C4-2B (cell line): Measurements from ENCODE around the gene ZNF317.
"Not testable (repeated sequence)": the region's sequence is repeated elsewhere in the genome, so short reads cannot be mapped to it uniquely, and the experiment has no call there.

Source experiments
- H3K27ac ChIP-seq: fragments of 450-650 bp; 2 replicates; pipeline ENCODE4 v1.5.1; 2017
- ZFX ChIP-seq: fragments of 450-650 bp; IDR thresholded peaks from 2 replicates; pipeline ENCODE4 v1.6.1; 2017
- TF ChIP-seq, protein P1 (sequence below): fragments of 450-650 bp; conservative IDR thresholded peaks from 2 replicates; pipeline ENCODE4 v1.5.1; 2017; ENCODE audit warnings: mild to moderate bottlenecking

Gene ZNF317

DNA sequence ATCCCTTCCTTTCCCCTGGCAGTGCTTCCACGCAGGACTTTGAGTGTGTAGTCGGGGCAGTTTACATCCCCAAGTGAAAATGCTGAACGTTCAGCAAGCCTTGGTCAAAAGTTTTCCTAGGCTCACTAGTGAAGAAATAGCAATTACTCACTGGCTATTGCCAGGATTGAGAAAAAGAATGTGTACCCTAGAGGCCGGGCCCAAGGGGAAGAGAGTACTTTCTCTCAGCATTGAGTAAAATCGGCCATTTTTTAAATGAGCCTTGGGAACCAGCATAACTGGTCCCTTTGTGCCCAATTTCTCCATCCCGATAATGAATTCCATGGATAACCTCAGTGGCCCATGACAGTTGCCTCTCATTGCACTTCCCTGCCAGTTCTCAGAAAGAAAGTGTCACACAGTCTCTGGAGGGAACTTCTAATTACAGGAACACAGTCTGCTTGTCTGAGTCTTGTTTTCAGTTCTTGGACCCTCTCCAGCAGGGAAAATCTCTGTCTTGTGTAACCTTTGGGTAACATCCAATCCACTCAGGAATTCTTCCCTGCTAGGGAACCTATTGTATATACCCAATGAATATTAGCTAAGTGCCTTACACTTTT, 31.3 kb downstream of the ZNF317 start:
- TF ChIP-seq, protein P1, sequence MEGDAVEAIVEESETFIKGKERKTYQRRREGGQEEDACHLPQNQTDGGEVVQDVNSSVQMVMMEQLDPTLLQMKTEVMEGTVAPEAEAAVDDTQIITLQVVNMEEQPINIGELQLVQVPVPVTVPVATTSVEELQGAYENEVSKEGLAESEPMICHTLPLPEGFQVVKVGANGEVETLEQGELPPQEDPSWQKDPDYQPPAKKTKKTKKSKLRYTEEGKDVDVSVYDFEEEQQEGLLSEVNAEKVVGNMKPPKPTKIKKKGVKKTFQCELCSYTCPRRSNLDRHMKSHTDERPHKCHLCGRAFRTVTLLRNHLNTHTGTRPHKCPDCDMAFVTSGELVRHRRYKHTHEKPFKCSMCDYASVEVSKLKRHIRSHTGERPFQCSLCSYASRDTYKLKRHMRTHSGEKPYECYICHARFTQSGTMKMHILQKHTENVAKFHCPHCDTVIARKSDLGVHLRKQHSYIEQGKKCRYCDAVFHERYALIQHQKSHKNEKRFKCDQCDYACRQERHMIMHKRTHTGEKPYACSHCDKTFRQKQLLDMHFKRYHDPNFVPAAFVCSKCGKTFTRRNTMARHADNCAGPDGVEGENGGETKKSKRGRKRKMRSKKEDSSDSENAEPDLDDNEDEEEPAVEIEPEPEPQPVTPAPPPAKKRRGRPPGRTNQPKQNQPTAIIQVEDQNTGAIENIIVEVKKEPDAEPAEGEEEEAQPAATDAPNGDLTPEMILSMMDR, result no peak
- TF ChIP-seq ZFX, result no peak

DNA sequence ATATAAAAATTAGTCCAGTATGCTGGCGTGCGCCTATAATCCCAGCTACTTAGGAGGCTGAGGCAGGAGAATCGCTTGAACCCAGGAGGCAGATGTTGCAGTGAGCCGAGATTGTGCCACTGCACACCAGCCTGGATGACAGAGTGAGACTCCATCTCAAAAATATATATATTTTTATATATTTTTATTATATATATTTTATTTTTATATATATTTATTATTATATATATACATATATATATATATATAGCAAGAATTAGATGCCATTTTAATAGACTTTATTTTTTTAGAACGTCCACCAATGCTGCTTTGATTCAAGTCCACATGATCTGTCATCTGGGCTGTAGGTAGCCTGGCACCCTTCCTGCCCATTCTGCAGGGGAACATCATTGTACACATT, 35.1 kb downstream of the ZNF317 start:
- H3K27ac ChIP-seq, result no peak overlapping the region
- TF ChIP-seq, protein P1, result no peak
- TF ChIP-seq ZFX, result no peak

More for the DNA sequence above, 31.3 kb downstream of the ZNF317 start:
- H3K27ac ChIP-seq, result no peak overlapping the region

DNA sequence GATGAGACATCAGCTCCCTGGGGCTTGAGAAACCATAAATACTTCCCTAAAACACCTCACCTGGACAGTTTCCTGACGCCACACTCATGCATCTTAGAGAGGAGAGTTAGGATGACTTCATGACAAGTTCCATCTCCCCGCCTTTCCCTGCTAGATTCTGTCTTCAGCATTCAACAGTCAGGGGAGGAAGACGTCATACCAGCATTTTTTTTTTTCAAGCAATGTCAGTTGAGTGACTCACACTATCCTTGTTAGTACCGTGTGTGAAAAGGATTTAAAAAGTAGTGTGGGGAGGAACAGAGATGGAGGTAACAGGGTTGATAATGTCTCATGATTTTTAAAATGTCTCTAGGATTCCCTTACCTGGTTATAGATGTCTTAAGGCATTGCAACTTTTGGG, 38.7 kb downstream of the ZNF317 start, which contains the start of gene OR7D2:
Gene OR7D2 (plus strand): TSS at position 79 of the 400 bp plus-strand sequence. CDS start 6,803 bp downstream, outside the sequence.
- TF ChIP-seq, protein P1, result no peak
- H3K27ac ChIP-seq, result no peak within 1 kb of the TSS

DNA sequence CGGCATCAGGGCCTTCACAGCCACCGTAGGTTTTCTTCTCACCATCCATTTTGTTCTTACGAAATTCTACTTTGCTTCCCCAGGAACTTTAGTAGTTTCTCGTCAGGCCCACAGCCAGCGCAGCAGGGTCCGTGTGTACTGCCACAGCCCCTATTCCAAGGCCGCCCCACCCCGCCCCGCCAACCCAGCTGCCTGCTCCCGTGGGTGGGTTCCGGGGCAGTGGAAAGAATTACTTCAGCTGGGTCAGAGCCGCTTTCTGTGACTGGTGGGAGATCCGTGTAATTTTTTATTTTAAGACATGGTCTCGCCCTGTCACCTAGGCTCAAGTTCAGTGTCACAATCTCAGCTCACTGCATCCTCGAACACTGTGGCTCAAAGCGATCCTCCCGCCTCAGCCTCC, 42.8 kb downstream of the ZNF317 start:
- TF ChIP-seq, protein P1, result no peak
- TF ChIP-seq ZFX, result no peak
- H3K27ac ChIP-seq, result no peak overlapping the region

DNA sequence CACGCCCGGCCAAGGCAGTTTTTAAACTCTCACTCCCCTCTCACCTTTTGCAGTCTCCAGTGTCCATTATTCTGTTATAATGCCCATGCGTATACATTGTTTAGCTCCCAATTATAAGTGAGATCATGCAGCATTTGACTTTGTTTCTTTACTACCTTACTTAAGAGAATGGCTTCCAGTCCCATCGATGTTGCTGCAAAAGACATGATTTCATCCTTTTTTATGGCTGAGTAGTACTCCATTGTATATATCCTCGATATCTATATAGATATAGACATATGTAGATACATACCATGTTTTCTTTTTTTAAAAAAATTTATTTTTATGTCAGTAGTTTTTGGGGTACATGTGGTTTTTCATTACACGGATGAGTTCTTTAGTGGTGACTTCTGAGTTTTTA, 47.0 kb downstream of the ZNF317 start:
- no peak overlapping the region for H3K27ac ChIP-seq
- TF ChIP-seq ZFX, result no peak
- TF ChIP-seq, protein P1, result no peak

DNA sequence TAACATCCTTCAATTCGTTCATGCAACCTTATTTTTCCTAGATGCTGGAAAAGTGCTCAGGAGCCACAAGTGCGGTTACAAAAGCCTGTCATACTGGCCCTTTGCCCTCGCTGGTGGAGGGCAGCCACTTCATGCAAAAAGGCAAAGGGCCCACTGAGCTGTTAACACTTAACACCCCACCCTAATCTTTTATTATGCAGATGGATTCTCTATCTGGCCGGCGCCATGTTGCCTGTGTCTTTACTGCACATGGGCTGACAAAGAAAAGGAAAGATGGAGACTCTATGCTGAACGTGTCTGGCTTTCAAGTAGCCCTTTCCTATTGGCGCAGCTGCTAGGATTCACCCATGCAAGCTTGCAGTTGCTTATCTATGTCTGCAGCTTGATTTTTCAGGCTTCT, 49.3 kb downstream of the ZNF317 start:
- no peak overlapping the region for H3K27ac ChIP-seq
- TF ChIP-seq ZFX, result no peak
- TF ChIP-seq, protein P1, result no peak

DNA sequence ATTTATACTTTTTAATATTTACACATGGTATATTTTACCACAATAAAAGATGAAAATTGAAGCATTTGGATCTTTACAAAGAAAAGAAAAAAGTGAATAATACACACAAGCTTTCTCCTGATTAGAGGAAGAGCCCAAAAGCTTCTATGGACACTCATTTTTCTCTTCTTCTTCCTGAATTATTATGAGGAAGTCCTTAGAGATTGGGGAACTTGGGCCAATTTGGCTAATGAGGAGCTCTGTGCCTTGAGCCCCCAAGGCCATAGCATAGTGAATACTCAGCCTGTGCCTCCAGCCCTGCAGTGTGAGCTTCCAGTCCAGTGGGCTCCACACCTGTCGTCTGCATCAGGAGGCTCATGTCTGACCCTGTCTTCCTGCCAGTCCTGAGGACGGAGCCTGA, 57.8 kb downstream of the ZNF317 start:
- not testable (repeated sequence) for H3K27ac ChIP-seq

DNA sequence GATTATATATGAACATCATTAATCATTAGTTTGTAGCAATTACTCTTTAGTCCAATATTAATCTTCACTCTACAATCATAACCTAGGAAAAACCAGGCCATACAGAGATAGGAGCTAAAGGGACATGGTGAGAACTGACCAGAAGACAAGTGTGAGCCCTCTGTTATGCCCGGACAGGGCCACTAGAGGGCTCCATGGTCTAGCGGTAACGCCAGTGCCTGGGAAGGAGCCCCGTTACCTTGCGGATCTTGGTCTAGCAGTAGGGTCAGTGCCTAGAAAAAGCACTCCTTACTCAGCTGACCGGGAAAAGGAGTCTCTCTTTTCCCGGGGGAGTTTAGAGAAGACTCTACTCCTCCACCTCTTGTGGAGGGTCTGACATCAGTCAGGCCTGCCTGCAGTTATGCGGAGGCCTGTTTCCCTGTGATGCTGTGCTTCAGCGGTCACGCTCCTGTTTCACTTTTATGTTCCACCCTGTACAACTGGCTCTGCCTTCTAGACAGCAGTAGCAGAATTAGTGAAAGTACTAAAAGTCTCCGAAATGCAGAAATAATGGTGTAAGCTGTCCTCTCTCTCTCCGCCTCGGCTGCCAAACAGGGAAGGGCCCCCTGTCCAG, 65.4 kb downstream of the ZNF317 start:
- H3K27ac ChIP-seq, result no peak overlapping the region
- no peak for TF ChIP-seq ZFX
- TF ChIP-seq, protein P1, result peak; percentile 94
